ENCODE data around the gene CCDC51.

Gene CCDC51

GRCh38 chr3:48478626-48479555 is 39.0 kb upstream of the CCDC51 start:
- Histone ChIP-seq H2AFZ (ENCODE audit: low read depth, low read length) (no peak overlapping the region), H3K9ac (ENCODE audit: low read length) (no peak overlapping the region)

DNA sequence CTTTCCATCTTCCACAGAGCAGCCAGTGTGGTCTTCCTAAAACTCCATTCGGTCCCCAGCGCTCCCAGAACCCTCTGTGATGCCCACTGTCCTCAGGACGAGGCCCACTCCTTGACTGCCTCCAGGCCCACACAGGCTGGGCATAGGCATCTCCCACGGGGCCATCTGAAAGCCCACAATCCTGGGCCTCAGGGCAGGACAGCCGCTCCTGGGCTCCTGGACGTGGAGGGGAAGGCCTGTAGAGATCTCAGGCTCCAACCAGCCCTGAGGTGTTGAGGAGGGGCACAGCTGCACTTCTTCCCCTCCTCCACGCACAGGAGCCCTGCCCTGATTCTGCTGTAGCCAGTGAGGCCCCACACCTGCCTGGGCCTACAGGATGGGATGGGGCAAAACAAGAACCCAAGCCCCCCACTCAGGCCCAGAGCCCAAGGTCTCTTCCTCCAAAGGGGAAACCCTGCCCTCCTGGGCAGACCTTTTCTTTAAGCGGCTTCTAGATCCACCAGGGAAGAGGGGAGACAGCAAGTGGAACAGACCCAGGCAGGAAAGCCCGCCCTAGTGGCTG is 38.1 kb upstream of the CCDC51 start:
- Histone ChIP-seq H4K20me1 (ENCODE audit: insufficient read depth, low read length) (no peaks in the 10 kb centered on the region), H3K79me2 (ENCODE audit: low read length) (no peaks in the 10 kb centered on the region), H3K27me3 (ENCODE audit: low read depth, low read length) (no peaks in the 10 kb centered on the region), H3K4me1 (ENCODE audit: low read length) (peaks cover 6% of the 10 kb centered on the region), H3K4me2 (ENCODE audit: low read length) (no peak overlapping the region), H3K27ac (ENCODE audit: low read length) (no peak overlapping the region), H3K9ac (ENCODE audit: low read length) (no peak overlapping the region), H3K4me3 (ENCODE audit: low read length) (no peak overlapping the region), H3K9me3 (ENCODE audit: insufficient read depth, low read length) (no peaks in the 10 kb centered on the region), H2AFZ (ENCODE audit: low read depth, low read length) (no peak overlapping the region), H3K36me3 (replicated peaks; ENCODE audit: low read depth, low read length) (no peaks in the 10 kb centered on the region)
- TF ChIP-seq CTCF (IDR thresholded peaks at IDR 0.05; ENCODE audit: low read depth, low read length): no peak
- TF ChIP-seq EZH2phosphoT487 (IDR thresholded peaks at IDR 0.05; ENCODE audit: low read depth): no peak

More at GRCh38 chr3:48478626-48479555, 39.0 kb upstream of the CCDC51 start:
- Histone ChIP-seq H3K4me3 (ENCODE audit: low read length) (no peak overlapping the region), H3K4me1 (ENCODE audit: low read length) (no peaks in the 10 kb centered on the region), H3K27me3 (ENCODE audit: low read depth, low read length) (no peaks in the 10 kb centered on the region), H3K9me3 (ENCODE audit: insufficient read depth, low read length) (no peaks in the 10 kb centered on the region), H3K27ac (ENCODE audit: low read length) (no peak overlapping the region), H3K79me2 (ENCODE audit: low read length) (no peaks in the 10 kb centered on the region), H3K4me2 (ENCODE audit: low read length) (no peak overlapping the region), H3K36me3 (replicated peaks; ENCODE audit: low read depth, low read length) (no peaks in the 10 kb centered on the region), H4K20me1 (ENCODE audit: insufficient read depth, low read length) (no peaks in the 10 kb centered on the region)
- no peak for TF ChIP-seq EZH2phosphoT487 (IDR thresholded peaks at IDR 0.05; ENCODE audit: low read depth)
- TF ChIP-seq CTCF (IDR thresholded peaks at IDR 0.05; ENCODE audit: low read depth, low read length): no peak

- Histone ChIP-seq H3K36me3 (replicated peaks; ENCODE audit: low read depth, low read length) (no peaks in the 10 kb centered on the region), H3K9ac (ENCODE audit: low read length) (no peak overlapping the region), H3K4me2 (ENCODE audit: low read length) (no peak overlapping the region), H3K4me1 (ENCODE audit: low read length) (peaks cover 19% of the 10 kb centered on the region), H3K27me3 (ENCODE audit: low read depth, low read length) (no peaks in the 10 kb centered on the region), H2AFZ (ENCODE audit: low read depth, low read length) (no peak overlapping the region), H3K79me2 (ENCODE audit: low read length) (peaks cover 6% of the 10 kb centered on the region), H3K9me3 (ENCODE audit: insufficient read depth, low read length) (no peaks in the 10 kb centered on the region), H3K4me3 (ENCODE audit: low read length) (no peak overlapping the region), H4K20me1 (ENCODE audit: insufficient read depth, low read length) (no peaks in the 10 kb centered on the region), H3K27ac (ENCODE audit: low read length) (no peak overlapping the region)
- TF ChIP-seq EZH2phosphoT487 (IDR thresholded peaks at IDR 0.05; ENCODE audit: low read depth): no peak
- no peak for TF ChIP-seq CTCF (IDR thresholded peaks at IDR 0.05; ENCODE audit: low read depth, low read length)
These were observed 36.6 kb upstream of the CCDC51 start for GRCh38 chr3:48476426-48477053.

- peaks cover 17% of the 10 kb centered on the region for H3K79me2 ChIP-seq (ENCODE audit: low read length)
- peaks cover 21% of the 10 kb centered on the region for H3K4me1 ChIP-seq (ENCODE audit: low read length)
- TF ChIP-seq EZH2phosphoT487 (IDR thresholded peaks at IDR 0.05; ENCODE audit: low read depth) (no peak), CTCF (IDR thresholded peaks at IDR 0.05; ENCODE audit: low read depth, low read length) (no peak)
- H3K4me2 ChIP-seq (ENCODE audit: low read length): no peak overlapping the region
- H3K36me3 ChIP-seq (replicated peaks; ENCODE audit: low read depth, low read length): no peaks in the 10 kb centered on the region
- H3K9me3 ChIP-seq (ENCODE audit: insufficient read depth, low read length): no peaks in the 10 kb centered on the region
- H3K27me3 ChIP-seq (ENCODE audit: low read depth, low read length): no peaks in the 10 kb centered on the region
- H2AFZ ChIP-seq (ENCODE audit: low read depth, low read length): no peak overlapping the region
- no peak overlapping the region for H3K9ac ChIP-seq (ENCODE audit: low read length)
- H4K20me1 ChIP-seq (ENCODE audit: insufficient read depth, low read length): no peaks in the 10 kb centered on the region
- no peak overlapping the region for H3K4me3 ChIP-seq (ENCODE audit: low read length)
- H3K27ac ChIP-seq (ENCODE audit: low read length): no peak overlapping the region
These were observed 35.3 kb upstream of the CCDC51 start for GRCh38 chr3:48475188-48475587.
